SKM-1 treated with dmso at 0.1 percent for 144 hours (cell line): ENCODE data around the gene TSPAN14.
A peak's percentile ranks its signal among the peaks of the same experiment; 100 is the strongest.

Source experiments
- DNase-seq: peaks from one replicate; lab custom pipeline; 2025; ENCODE audit not compliant: unreplicated experiment; lab: John Stamatoyannopoulos, UW

The TSPAN14 gene

DNA sequence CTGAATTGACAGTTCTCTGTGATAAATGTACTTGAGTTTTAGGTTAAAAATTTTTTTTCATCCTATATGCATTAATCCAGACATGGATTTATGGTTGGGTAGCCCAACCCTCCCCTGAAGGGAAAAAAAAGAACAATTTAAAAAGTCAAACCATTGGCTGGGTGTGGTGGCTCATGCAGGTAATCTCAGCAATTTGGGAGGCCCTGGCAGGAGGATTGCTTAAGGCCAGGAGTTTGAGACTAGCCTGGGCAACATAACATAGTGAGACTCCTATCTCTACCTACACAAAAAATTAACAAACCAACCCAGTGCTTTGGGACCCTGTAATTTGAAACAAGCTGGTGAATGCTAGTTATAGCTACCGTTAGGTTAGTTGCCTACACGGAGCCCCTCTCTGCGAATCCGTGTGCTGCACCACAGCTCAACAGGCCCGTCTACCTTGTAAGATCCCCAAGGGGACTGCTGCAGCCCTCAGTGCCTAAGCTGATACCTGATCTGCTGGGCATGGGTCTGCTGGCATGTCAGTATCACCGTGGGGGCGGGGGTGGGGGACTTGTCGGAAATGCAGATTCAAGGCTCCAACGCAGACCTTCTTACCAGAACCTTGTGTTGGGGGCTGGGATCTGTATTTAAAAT lies 32.8 kb downstream of the TSPAN14 start:
- DNase-seq, result no peak

- DNase-seq, result peak; percentile 43
Measured at GRCh38 chr10:80487421-80487785, 33.3 kb downstream of the TSPAN14 start.

DNA sequence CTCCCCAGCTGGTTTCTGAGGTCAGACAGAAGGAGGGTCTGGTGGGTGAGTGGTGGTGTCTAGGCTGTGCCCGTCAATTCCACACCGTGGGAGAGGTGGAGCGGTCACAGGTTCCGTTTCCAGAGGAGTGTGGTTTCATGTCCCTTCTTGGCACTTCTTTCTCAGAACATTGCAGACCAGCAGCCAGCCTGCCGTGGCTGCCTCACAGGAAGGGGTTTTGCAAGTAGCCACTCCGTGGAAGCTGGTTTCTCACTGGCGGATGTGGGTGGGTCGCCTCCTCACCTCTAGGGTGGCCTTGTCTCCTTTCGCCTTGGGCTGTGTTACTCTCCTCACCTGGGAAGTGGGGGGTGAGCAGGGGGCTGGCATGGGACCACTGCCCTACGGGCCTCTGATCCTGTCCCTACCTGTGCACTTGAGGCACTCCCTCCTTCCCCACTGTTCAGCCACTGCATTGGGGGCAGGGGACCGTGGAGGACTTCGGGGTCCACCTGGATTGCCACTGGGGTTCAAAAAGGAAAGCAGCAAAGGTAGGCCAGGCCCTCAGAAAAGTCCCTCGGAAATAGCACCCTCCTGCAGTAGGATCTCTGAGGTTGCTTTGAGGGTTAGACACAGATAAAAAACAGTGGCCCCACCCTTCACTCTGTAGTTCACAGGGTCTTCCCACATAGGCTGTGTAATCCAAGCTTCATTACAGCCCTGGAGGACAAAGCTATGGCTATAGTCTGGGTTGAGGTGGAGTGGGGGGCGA lies 33.9 kb downstream of the TSPAN14 start:
- DNase-seq, result peak; percentile 92

- no peak for DNase-seq
Measured at GRCh38 chr10:80488539-80489066, 34.5 kb downstream of the TSPAN14 start.

- no peak for DNase-seq
Measured at GRCh38 chr10:80489371-80490112, 35.4 kb downstream of the TSPAN14 start.

DNA sequence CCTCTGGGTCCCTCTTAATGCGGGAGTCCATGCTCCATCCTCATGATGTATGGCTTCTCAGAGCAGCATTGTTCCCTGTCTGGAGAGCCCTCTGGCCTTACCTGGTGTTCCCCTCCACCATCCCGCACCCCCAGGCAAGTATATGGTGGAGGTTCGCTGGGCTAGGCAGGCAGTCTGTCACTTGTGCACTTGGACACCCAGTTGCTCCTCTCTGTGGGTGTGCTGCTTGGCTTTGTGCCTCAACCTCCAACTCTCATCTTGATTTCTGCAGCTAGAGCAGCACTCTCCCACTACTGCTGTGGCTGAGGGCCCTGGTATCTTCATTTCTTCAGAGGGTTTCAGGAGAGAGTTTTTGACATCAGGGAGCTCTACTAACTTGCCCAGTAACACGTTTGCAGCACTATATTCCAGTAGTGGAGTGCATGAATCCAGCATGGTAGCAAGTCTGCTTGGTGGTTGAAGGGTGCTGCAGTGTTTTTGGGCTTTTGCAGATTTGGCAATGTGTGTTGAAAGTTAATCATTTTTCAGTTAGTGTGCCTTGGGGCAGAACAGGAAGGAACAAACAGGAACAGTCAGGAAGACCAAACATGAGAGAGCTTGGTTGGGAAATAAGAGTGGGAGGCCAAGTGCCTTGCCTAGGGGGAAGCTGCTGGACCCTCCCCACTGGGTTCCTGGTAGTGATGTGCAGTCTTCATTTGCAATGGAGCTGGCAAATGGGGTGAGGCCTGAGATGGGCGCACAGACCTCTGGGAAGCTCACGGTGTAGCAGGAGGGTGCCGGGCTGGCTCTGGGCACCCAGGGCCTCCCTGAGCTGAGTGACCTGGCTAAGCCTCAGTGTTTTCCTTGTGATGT lies 37.4 kb downstream of the TSPAN14 start:
- DNase-seq, result peak; percentile 96

DNA sequence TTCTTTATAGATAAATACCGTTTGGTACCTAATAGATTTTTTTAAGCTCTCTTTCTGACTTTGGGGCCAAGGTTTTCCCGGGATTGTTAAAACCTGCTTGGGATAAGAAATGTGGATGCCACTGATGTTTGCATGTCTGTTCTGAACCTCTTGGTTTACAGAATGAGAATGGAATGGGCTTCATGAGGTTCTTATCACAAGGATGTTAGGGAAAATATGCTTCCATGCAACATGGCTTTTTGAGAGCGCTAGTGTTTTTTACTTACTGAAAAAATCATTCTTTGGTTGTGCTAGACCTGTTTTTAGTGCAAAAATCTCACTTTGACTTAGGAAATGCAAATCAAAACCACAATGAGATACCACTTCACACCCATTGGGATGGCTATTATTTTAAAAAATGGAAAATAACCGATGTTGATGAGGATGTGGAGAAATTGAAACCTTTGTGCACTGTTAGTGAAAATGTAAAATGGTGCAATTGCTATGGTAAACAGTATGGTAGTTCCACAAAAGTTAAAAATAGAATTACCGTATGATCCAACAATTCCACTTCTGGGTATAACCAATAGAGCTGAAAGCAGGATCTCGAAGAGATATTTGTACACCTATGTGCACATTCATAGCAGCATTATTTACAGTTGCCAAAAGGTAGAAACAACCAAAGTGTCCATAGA lies 38.9 kb downstream of the TSPAN14 start:
- no peak for DNase-seq

- peak; percentile 17 for DNase-seq
Measured at GRCh38 chr10:80493522-80494051, 39.5 kb downstream of the TSPAN14 start.

DNA sequence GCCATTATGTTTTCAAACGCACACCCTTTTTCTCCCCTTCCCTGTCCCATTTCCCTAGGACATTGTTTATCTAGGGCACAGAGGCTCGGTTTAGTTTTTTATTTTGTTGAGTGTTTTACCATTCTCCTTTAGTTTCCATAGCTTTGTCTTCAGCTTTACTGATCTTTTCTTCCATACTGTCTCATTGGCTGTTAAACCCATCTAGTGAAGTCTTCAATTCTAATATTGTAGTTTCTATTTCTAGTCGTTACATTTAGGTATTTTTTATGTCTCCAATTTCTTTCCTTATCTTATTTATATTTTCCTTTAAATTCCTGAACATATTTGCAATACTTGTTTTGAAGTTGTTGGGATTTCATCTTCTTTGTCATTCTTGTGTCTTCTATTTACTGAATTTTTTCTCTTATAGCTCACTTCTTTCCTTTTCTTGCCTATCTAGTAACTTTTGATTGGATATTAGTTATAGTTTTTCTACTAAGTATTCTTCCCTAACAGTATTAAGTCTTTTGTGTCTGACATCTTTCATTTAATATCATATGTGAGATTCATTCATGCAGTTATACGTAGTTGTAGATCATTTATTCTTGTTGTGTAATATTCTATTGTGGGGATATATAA lies 42.6 kb downstream of the TSPAN14 start:
- no peak for DNase-seq

- no peak for DNase-seq
Measured at GRCh38 chr10:80497187-80498077, 43.3 kb downstream of the TSPAN14 start.

DNA sequence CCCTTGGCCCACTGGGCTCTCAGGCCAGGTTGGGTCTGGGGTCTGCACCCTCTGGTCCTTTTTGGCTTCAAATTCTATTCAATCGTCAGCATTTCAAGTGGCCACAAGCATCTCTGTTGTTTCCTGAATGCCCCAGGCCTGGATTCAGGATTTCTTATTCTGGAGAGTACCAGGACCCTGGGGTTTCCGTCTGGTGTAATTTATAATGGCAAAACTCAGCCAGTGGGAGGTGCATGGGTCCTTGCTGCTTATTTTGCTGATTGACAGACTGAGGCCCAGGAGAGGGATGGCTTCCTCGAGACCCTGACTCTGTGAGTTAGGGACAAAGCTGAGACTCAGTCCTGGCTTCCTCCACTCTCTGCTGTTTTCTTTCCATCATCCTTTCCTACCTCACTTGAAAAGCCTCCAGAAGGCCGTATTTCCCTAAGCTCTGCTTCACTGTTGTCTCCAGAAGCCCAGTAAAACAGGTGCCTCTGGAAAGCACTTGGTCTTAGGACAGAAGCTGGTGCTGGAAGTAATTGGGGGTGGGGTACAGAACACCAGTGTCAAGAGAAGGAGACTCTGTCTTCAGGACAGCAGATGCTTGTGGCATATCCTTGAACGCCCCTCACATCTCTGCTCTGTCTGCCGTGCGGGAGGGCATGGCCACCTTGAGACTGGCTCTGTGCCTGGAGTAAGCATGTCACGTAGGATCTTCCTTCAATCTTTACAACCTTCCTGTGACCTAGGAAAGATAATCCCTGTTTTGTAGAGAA lies 44.1 kb downstream of the TSPAN14 start:
- DNase-seq, result no peak

GRCh38 chr10:80498833-80499741 lies 45.0 kb downstream of the TSPAN14 start:
- peak; percentile 93 for DNase-seq

- DNase-seq, result no peak
Measured at GRCh38 chr10:80500572-80501380, 46.7 kb downstream of the TSPAN14 start.

DNA sequence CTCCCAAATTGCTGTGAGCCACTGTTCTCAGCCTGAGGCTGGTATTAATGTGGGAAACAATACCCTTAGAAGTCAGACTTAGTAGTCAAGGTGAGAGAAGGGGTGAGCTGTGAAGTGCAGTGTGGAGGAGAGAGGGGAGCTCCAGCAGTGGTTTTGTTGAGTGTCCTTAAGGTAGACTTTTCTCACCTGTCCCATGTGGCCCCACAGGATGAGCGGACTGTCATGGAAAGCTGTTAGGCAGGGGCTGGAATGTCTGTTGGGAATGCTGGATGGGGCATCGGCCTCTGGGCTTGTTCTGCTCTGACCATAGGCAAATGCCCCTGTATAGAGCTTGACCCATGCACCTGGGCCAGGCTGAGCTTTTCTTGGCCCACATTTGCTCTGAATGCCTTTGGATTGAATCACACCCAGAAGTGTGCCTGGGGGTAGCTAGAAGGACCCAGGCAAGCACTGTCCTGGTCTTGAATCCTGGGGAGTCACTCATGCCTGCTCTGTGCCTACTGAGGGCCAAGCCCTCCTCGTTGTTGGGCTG lies 47.3 kb downstream of the TSPAN14 start:
- DNase-seq, result no peak

DNA sequence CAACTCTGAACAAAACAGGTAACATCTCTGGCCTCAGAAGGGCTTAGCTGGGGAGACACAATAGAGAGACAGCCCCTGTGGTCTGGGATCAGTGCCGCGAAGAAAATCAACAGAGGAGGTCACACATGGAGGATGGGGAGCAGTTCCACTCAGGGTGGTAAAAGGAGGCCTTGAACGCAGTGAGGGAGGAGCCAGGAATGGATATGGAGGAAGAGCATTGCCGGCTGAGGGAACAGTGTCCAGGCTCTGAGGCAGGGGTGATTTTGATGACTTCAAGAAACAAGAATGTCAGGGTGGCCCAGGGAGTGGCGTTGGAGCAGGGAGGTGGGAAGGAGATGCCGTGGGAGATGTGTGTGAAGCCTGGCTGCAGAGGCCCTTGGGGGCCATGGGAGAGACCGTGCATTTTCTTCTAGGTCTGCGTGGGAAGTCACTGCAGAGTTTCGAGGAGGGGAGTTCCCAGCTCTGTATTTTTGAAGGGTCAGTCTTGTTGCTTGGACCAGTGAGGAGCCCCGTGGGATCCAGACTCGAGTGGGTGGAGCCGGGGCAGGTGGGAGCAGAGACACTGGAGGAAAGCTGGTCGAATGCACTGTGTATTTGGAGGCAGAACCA lies 47.9 kb downstream of the TSPAN14 start:
- no peak for DNase-seq
